ENCODE measurements around the gene RAC2.

Gene RAC2

GRCh38 chr22:37284126-37284804 lies 40.2 kb upstream of the RAC2 start:
- FAIRE-seq: peak; percentile 80
- DNase-seq (ENCODE audit: insufficient read length): no peak
- TF ChIP-seq TAF1 (IDR thresholded peaks at IDR 0.05; ENCODE audit: borderline replicate concordance, low read depth, low read length) (no peak), POLR2AphosphoS5 (IDR thresholded peaks at IDR 0.05; ENCODE audit: low read depth, low read length) (no peak), POLR2A (IDR thresholded peaks at IDR 0.05; ENCODE audit: low read depth, low read length) (no peak)

GRCh38 chr22:37283393-37283937 lies 39.4 kb upstream of the RAC2 start:
- TF ChIP-seq POLR2A (IDR thresholded peaks at IDR 0.05; ENCODE audit: low read depth, low read length) (no peak), TAF1 (IDR thresholded peaks at IDR 0.05; ENCODE audit: borderline replicate concordance, low read depth, low read length) (no peak), POLR2AphosphoS5 (IDR thresholded peaks at IDR 0.05; ENCODE audit: low read depth, low read length) (no peak)
- DNase-seq (ENCODE audit: insufficient read length): no peak
- no peak for FAIRE-seq

GRCh38 chr22:37282385-37282677 lies 38.3 kb upstream of the RAC2 start, which contains the start of gene CYTH4:
TSS of gene CYTH4 (plus strand) at chr22:37282508. CDS start at chr22:37282570, 62 bp downstream.
- TF ChIP-seq POLR2A (IDR thresholded peaks at IDR 0.05; ENCODE audit: low read depth, low read length): peak; percentile 47; the same call in 1 of the 2 replicates
- no peak for TF ChIP-seq TAF1 (IDR thresholded peaks at IDR 0.05; ENCODE audit: borderline replicate concordance, low read depth, low read length)
- TF ChIP-seq POLR2AphosphoS5 (IDR thresholded peaks at IDR 0.05; ENCODE audit: low read depth, low read length): no peak
- FAIRE-seq: peak; percentile 99
- DNase-seq (ENCODE audit: insufficient read length): peak; percentile 74

GRCh38 chr22:37281646-37282384 lies 37.7 kb upstream of the RAC2 start:
- TF ChIP-seq POLR2AphosphoS5 (IDR thresholded peaks at IDR 0.05; ENCODE audit: low read depth, low read length) (no peak), POLR2A (IDR thresholded peaks at IDR 0.05; ENCODE audit: low read depth, low read length) (no peak), TAF1 (IDR thresholded peaks at IDR 0.05; ENCODE audit: borderline replicate concordance, low read depth, low read length) (no peak)
- DNase-seq (ENCODE audit: insufficient read length) (no peak), FAIRE-seq (peak; percentile 58)

GRCh38 chr22:37281195-37281594 lies 37.1 kb upstream of the RAC2 start:
- DNase-seq (ENCODE audit: insufficient read length) (no peak), FAIRE-seq (no peak)
- TF ChIP-seq POLR2A (IDR thresholded peaks at IDR 0.05; ENCODE audit: low read depth, low read length) (no peak), TAF1 (IDR thresholded peaks at IDR 0.05; ENCODE audit: borderline replicate concordance, low read depth, low read length) (no peak), POLR2AphosphoS5 (IDR thresholded peaks at IDR 0.05; ENCODE audit: low read depth, low read length) (no peak)

- no peak for TF ChIP-seq POLR2AphosphoS5 (IDR thresholded peaks at IDR 0.05; ENCODE audit: low read depth, low read length)
- no peak for TF ChIP-seq POLR2A (IDR thresholded peaks at IDR 0.05; ENCODE audit: low read depth, low read length)
- no peak for TF ChIP-seq TAF1 (IDR thresholded peaks at IDR 0.05; ENCODE audit: borderline replicate concordance, low read depth, low read length)
- FAIRE-seq (peak; percentile 33), DNase-seq (ENCODE audit: insufficient read length) (no peak)
These were observed 36.6 kb upstream of the RAC2 start for GRCh38 chr22:37280718-37281117.

GRCh38 chr22:37279331-37280181 lies 35.5 kb upstream of the RAC2 start:
- TF ChIP-seq POLR2A (IDR thresholded peaks at IDR 0.05; ENCODE audit: low read depth, low read length) (no peak), POLR2AphosphoS5 (IDR thresholded peaks at IDR 0.05; ENCODE audit: low read depth, low read length) (no peak), TAF1 (IDR thresholded peaks at IDR 0.05; ENCODE audit: borderline replicate concordance, low read depth, low read length) (no peak)
- FAIRE-seq (peak; percentile 73), DNase-seq (ENCODE audit: insufficient read length) (no peak)

GRCh38 chr22:37278261-37278660 lies 34.2 kb upstream of the RAC2 start:
- no peak for TF ChIP-seq POLR2A (IDR thresholded peaks at IDR 0.05; ENCODE audit: low read depth, low read length)
- TF ChIP-seq POLR2AphosphoS5 (IDR thresholded peaks at IDR 0.05; ENCODE audit: low read depth, low read length): no peak
- no peak for TF ChIP-seq TAF1 (IDR thresholded peaks at IDR 0.05; ENCODE audit: borderline replicate concordance, low read depth, low read length)
- DNase-seq (ENCODE audit: insufficient read length): no peak
- peak; percentile 54 for FAIRE-seq

GRCh38 chr22:37277384-37277783 lies 33.3 kb upstream of the RAC2 start:
- DNase-seq (ENCODE audit: insufficient read length) (no peak), FAIRE-seq (no peak)
- no peak for TF ChIP-seq POLR2A (IDR thresholded peaks at IDR 0.05; ENCODE audit: low read depth, low read length)

- no peak for FAIRE-seq
- DNase-seq (ENCODE audit: insufficient read length): no peak
- TF ChIP-seq TAF1 (IDR thresholded peaks at IDR 0.05; ENCODE audit: borderline replicate concordance, low read depth, low read length) (no peak), POLR2AphosphoS5 (IDR thresholded peaks at IDR 0.05; ENCODE audit: low read depth, low read length) (no peak), POLR2A (IDR thresholded peaks at IDR 0.05; ENCODE audit: low read depth, low read length) (no peak)
These were observed 32.7 kb upstream of the RAC2 start for GRCh38 chr22:37276776-37277175.

GRCh38 chr22:37275622-37276021 lies 31.6 kb upstream of the RAC2 start:
- no peak for TF ChIP-seq TAF1 (IDR thresholded peaks at IDR 0.05; ENCODE audit: borderline replicate concordance, low read depth, low read length)
- TF ChIP-seq POLR2AphosphoS5 (IDR thresholded peaks at IDR 0.05; ENCODE audit: low read depth, low read length): no peak
- TF ChIP-seq POLR2A (IDR thresholded peaks at IDR 0.05; ENCODE audit: low read depth, low read length): no peak
- DNase-seq (ENCODE audit: insufficient read length) (no peak), FAIRE-seq (peak; percentile 60)
